Measurements from ENCODE around the gene ACAP2. TPM values are rescaled to one million over a fixed set of nuclear protein-coding genes. Genes with fewer than 3 reads are reported as not detected.

Gene ACAP2
- polyA plus RNA-seq, 3 donors, result 41.5 to 96.5 (median 71.6) TPM

GRCh38 chr3:195407531-195408409, 35.0 kb downstream of the ACAP2 start:
- WGBS (ENCODE audit: insufficient coverage), result 100% methylated on average over 4 of the region's 12 CpGs
- intact Hi-C loops (cut with micrococcal nuclease), result no loop called here
- Histone ChIP-seq H3K27ac (ENCODE audit: low read depth in 1 of 2, low read length in 2 of 2) (peak overlapping the region in 1 of 2 donors; percentile 43), H3K4me3 (replicated peaks in 1 of 3; ENCODE audit: low read depth in 2 of 3, low read length in 3 of 3) (no peak overlapping the region), H3K4me2 (replicated peaks; ENCODE audit: extremely low read depth, low read length, poor library complexity, severe bottlenecking) (no peak overlapping the region), H2AFZ (ENCODE audit: insufficient read depth, low read depth, low read length, poor library complexity, severe bottlenecking) (no peak overlapping the region), H3K27me3 (ENCODE audit: control insufficient read depth in 2 of 2, insufficient read depth in 2 of 2, low read length in 2 of 2) (no peaks in the 10 kb centered on the region), H3K9ac (ENCODE audit: insufficient read depth, low read length, poor library complexity, severe bottlenecking) (no peak overlapping the region), H3K79me2 (ENCODE audit: insufficient read depth, low read length) (peaks cover 100% of the 10 kb centered on the region), H3K9me3 (replicated peaks in 1 of 2; ENCODE audit: control insufficient read depth in 1 of 2, insufficient read depth in 1 of 2, low read length in 2 of 2) (no peaks in the 10 kb centered on the region), H3K36me3 (replicated peaks in 1 of 2; ENCODE audit: control insufficient read depth in 1 of 2, insufficient read depth in 2 of 2, low read length in 2 of 2) (peaks cover 10 to 17% of the 10 kb centered on the region in 2 donors), H4K20me1 (ENCODE audit: insufficient read depth, low read length) (peaks cover 100% of the 10 kb centered on the region), H3K4me1 (ENCODE audit: control insufficient read depth in 1 of 2, insufficient read depth in 2 of 2, low read length in 2 of 2) (peaks cover 24 to 47% of the 10 kb centered on the region in 2 donors)
- Mint-ChIP-seq H3K27me3 (ENCODE audit: low read depth in 3 of 3) (no peaks in the 10 kb centered on the region), H3K27ac (peak overlapping the region; percentile 2 to 78 (median 73)), H3K36me3 (peaks cover 12 to 25% of the 10 kb centered on the region in 2 donors), H3K4me1 (peaks cover 55% of the 10 kb centered on the region), H3K9me3 (no peaks in the 10 kb centered on the region), H3K4me3 (no peak overlapping the region)
- TF ChIP-seq CTCF (IDR thresholded peaks at IDR 0.05), result no peak
- DNase-seq, result peak in 2 of 3 donors; percentile 10 to 26

GRCh38 chr3:195405651-195406050, 37.2 kb downstream of the ACAP2 start:
- Histone ChIP-seq H3K27me3 (ENCODE audit: control insufficient read depth in 2 of 2, insufficient read depth in 2 of 2, low read length in 2 of 2) (no peaks in the 10 kb centered on the region), H3K4me3 (replicated peaks in 1 of 3; ENCODE audit: low read depth in 2 of 3, low read length in 3 of 3) (no peak overlapping the region), H3K36me3 (replicated peaks in 1 of 2; ENCODE audit: control insufficient read depth in 1 of 2, insufficient read depth in 2 of 2, low read length in 2 of 2) (peaks cover 2 to 3% of the 10 kb centered on the region in 2 donors), H3K79me2 (ENCODE audit: insufficient read depth, low read length) (peaks cover 100% of the 10 kb centered on the region), H3K4me1 (ENCODE audit: control insufficient read depth in 1 of 2, insufficient read depth in 2 of 2, low read length in 2 of 2) (peaks cover 21 to 45% of the 10 kb centered on the region in 2 donors), H3K9me3 (replicated peaks in 1 of 2; ENCODE audit: control insufficient read depth in 1 of 2, insufficient read depth in 1 of 2, low read length in 2 of 2) (no peaks in the 10 kb centered on the region), H4K20me1 (ENCODE audit: insufficient read depth, low read length) (peaks cover 100% of the 10 kb centered on the region), H2AFZ (ENCODE audit: insufficient read depth, low read depth, low read length, poor library complexity, severe bottlenecking) (no peak overlapping the region), H3K4me2 (replicated peaks; ENCODE audit: extremely low read depth, low read length, poor library complexity, severe bottlenecking) (no peak overlapping the region), H3K9ac (ENCODE audit: insufficient read depth, low read length, poor library complexity, severe bottlenecking) (no peak overlapping the region), H3K27ac (ENCODE audit: low read depth in 1 of 2, low read length in 2 of 2) (peak overlapping the region in 1 of 2 donors; percentile 51)
- no peaks in the 10 kb centered on the region for H3K27me3 Mint-ChIP-seq (ENCODE audit: low read depth in 3 of 3)
- peak; percentile 10 to 22 (median 11) for DNase-seq
- H3K4me3 Mint-ChIP-seq, result no peak overlapping the region
- H3K36me3 Mint-ChIP-seq, result peaks cover 11 to 19% of the 10 kb centered on the region in 2 donors
- intact Hi-C loops (cut with micrococcal nuclease), result no loop called here
- no peak for TF ChIP-seq CTCF (IDR thresholded peaks at IDR 0.05)
- no peaks in the 10 kb centered on the region for H3K9me3 Mint-ChIP-seq
- H3K4me1 Mint-ChIP-seq, result peaks cover 53% of the 10 kb centered on the region
- peak overlapping the region in 6 of 7 donors; percentile 25 to 70 (median 64) for H3K27ac Mint-ChIP-seq
- WGBS (ENCODE audit: insufficient coverage), result 100% methylated on average over 1 of the region's 2 CpGs
